Testis (tissue), 3 donors: ENCODE results near the gene R3HDM2. TPM values are rescaled to one million over a fixed set of nuclear protein-coding genes. Genes with fewer than 3 reads are reported as not detected.

Experiments
- DNase-seq: peaks from one replicate; pipeline ENCODE4 v3.0.0-alpha.2; 2019
- H3K27ac ChIP-seq, 2 donors: fragments of 200-600 bp; sonication (generic); one replicate each; pipeline ENCODE4 v1.5.1; 2019
- H3K27me3 ChIP-seq: fragments of 200-600 bp; sonication (generic); one replicate; pipeline ENCODE4 v1.5.1; 2019
- H3K36me3 ChIP-seq: fragments of 200-600 bp; sonication (generic); one replicate; pipeline ENCODE4 v1.5.1; 2017; ENCODE audit warnings: low read depth; ENCODE audit errors: missing control alignments
- H3K4me1 ChIP-seq: fragments of 200-600 bp; sonication (generic); one replicate; pipeline ENCODE4 v1.5.1; 2019
- H3K4me3 ChIP-seq, 2 donors: fragments of 200-600 bp; sonication (generic); one replicate each; pipeline ENCODE4 v1.5.1; 2017 to 2019
- H3K9me3 ChIP-seq: fragments of 200-600 bp; sonication (generic); one replicate; pipeline ENCODE4 v1.5.1; 2017
- POLR2A ChIP-seq: fragments of 450-650 bp; IDR thresholded peaks from one replicate; pipeline ENCODE4 v1.6.1; 2017; ENCODE audit warnings: antibody characterized with exemption, mild to moderate bottlenecking, moderate library complexity
- WGBS, 2 donors: methylation state at CpG; one replicate each; pipeline ENCODE4 v1.1.5; 2018; 5-methylcytosine and 5-hydroxymethylcytosine counted together
- intact Hi-C: fragments of 100-400 bp; cut with DNase I; formaldehyde crosslinking; loops from one replicate; pipeline ENCODE4 v1.15.1; 2023; ENCODE audit warnings: low total_unique reads
- polyA plus RNA-seq: library from polyadenylated mRNA; stranded (reverse); fragments of 350-450 nt; fragmentation: Illumina TruSeq; extraction: RNeasy Lipid Tissue Mini Kit (QIAGEN cat#74804); gene quantifications from one replicate; pipeline ENCODE4 v1.2.3, GENCODE V29; 2014; ENCODE audit warnings: low read depth, low replicate concordance; ENCODE audit not compliant: insufficient read depth
- total RNA-seq, 2 donors: library from RNA; depleted of rRNA; stranded (reverse); fragments of >200 nt; gene quantifications; one replicate each; pipeline ENCODE4 v1.2.3, GENCODE V29; 2016
- TF ChIP-seq, protein P1 (sequence below), 3 experiments: fragments of 450-650 bp in 2 of 3; fragments of 200-600 bp in 1 of 3; sonication (generic) in 1 of 3; IDR thresholded peaks; one replicate each; pipeline ENCODE4 v1.5.1; 2016 to 2019; ENCODE audit warnings: antibody characterized with exemption in 3 of 3, mild to moderate bottlenecking in 2 of 3, moderate library complexity in 1 of 3

The R3HDM2 gene
- total and polyA plus RNA-seq, 3 donors from 2014 or later = 54.6 to 93.9 (median 92.0) TPM

DNA sequence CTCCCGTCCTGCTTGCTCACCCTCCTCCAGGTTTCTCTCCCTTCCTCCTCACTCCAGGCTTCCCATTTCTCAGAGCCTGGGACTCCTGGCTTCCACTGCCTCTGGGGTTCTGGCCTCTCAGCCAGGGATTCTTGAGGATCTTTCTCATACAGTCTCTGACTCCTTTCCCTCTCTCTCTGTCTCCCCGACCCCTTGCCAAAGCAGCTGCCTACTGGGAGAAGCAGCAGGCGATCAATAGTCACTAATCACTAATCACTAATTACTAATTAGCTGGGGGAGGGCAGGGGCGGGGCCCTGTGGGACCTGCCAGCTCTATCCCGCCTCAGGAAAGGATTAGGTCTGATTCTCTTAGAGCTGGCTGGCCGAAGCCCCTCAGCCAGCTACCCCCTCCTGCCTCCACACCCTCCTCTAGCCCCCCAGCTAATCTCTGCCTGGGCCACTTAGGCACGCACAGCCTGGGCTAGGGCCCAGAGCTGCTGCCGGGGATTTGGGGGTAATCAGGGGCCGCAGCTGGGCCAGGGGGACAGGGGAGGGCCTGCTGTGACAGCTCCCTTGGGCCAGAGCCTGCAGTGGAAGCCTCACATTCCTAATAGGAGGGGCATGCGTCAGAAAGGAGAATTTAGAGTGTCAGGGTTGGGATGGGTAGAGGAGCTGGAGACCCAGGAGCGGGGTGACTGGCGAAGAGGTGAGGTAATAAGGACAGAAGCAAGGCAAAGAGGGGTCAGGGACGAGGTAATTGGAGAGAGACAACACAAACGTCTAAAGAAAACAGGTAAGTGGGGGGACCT lies 211.4 kb downstream of the R3HDM2 start:
- intact Hi-C loops = no loop called here
- Histone ChIP-seq H3K4me1 (peaks cover 15% of the 10 kb centered on the region), H3K4me3 (no peak overlapping the region), H3K36me3 (no peaks in the 10 kb centered on the region), H3K9me3 (no peaks in the 10 kb centered on the region), H3K27me3 (no peaks in the 10 kb centered on the region), H3K27ac (no peak overlapping the region)
- 70 to 72% methylated on average over 14 of the region's 14 CpGs for WGBS, 2 donors
- DNase-seq = no peak
- no peak for TF ChIP-seq POLR2A

- intact Hi-C loops = no loop called here
- no peaks in the 10 kb centered on the region for H3K9me3 ChIP-seq
- DNase-seq = no peak
- H3K27ac ChIP-seq = no peak overlapping the region
- WGBS, 2 donors = 77 to 80% methylated on average over 5 of the region's 5 CpGs
- H3K4me3 ChIP-seq = no peak overlapping the region
- peaks cover 20% of the 10 kb centered on the region for H3K4me1 ChIP-seq
- TF ChIP-seq POLR2A = no peak
- TF ChIP-seq, protein P1, sequence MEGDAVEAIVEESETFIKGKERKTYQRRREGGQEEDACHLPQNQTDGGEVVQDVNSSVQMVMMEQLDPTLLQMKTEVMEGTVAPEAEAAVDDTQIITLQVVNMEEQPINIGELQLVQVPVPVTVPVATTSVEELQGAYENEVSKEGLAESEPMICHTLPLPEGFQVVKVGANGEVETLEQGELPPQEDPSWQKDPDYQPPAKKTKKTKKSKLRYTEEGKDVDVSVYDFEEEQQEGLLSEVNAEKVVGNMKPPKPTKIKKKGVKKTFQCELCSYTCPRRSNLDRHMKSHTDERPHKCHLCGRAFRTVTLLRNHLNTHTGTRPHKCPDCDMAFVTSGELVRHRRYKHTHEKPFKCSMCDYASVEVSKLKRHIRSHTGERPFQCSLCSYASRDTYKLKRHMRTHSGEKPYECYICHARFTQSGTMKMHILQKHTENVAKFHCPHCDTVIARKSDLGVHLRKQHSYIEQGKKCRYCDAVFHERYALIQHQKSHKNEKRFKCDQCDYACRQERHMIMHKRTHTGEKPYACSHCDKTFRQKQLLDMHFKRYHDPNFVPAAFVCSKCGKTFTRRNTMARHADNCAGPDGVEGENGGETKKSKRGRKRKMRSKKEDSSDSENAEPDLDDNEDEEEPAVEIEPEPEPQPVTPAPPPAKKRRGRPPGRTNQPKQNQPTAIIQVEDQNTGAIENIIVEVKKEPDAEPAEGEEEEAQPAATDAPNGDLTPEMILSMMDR (IDR thresholded peaks at IDR 0.05) = no peak
- H3K27me3 ChIP-seq = no peaks in the 10 kb centered on the region
- H3K36me3 ChIP-seq = no peaks in the 10 kb centered on the region
These were observed 212.6 kb downstream of the R3HDM2 start for GRCh38 chr12:57218030-57218853.

DNA sequence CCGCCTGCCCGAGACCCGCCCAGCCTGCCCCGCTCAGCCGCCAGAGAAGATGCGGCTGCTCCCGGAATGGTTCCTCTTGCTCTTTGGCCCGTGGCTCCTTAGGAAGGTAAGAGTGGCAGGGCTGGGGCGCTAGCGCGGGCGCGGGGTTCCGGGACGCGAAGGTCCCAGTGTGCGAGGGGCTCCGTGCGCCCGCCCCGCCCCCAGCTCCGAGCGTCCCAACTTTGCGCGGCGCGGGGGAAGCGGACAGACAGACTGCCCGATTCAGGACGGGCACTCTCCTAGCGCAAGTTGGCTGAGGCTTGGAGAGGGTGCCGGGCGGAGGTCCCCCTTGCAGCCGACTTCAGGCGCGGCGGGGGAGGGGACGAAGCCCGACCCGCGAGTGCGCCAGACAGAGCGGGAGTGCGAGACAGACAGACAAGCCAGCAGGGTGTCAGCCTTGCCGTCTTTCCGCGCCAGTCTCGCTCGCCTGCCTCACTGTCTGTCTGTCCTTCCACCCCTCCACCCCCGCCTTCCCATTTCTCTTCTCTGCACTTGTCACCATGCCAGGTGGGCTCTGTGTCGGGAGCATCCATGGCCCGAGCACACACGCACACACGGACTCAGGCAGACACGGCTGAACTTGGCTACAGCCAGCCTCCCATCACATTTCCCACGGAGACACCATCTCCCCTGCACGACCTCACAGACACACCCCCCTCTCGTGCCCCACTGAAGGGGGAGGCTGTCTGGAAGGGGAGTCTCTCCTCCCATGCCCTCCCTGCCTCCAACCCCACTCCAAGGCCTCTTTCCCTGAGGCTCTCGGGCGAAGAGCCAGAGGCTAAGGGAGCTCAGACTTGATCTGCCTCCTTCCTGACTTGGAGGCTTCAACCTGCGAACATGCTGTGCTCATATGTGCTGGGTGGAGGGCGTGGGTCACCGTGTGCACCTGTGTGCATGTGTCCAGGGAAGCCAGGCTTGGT lies 213.6 kb downstream of the R3HDM2 start:
- no peaks in the 10 kb centered on the region for H3K27me3 ChIP-seq
- H3K27ac ChIP-seq = no peak overlapping the region
- intact Hi-C loops = no loop called here
- TF ChIP-seq, protein P1 (IDR thresholded peaks at IDR 0.05) = no peak
- DNase-seq = peak; percentile 42
- 2 to 7% methylated on average over 22 to 43 of the region's 63 CpGs for WGBS, 2 donors
- no peaks in the 10 kb centered on the region for H3K36me3 ChIP-seq
- peak overlapping the region; percentile 32 to 61 for H3K4me3 ChIP-seq
- H3K9me3 ChIP-seq = no peaks in the 10 kb centered on the region
- peaks cover 27% of the 10 kb centered on the region for H3K4me1 ChIP-seq

DNA sequence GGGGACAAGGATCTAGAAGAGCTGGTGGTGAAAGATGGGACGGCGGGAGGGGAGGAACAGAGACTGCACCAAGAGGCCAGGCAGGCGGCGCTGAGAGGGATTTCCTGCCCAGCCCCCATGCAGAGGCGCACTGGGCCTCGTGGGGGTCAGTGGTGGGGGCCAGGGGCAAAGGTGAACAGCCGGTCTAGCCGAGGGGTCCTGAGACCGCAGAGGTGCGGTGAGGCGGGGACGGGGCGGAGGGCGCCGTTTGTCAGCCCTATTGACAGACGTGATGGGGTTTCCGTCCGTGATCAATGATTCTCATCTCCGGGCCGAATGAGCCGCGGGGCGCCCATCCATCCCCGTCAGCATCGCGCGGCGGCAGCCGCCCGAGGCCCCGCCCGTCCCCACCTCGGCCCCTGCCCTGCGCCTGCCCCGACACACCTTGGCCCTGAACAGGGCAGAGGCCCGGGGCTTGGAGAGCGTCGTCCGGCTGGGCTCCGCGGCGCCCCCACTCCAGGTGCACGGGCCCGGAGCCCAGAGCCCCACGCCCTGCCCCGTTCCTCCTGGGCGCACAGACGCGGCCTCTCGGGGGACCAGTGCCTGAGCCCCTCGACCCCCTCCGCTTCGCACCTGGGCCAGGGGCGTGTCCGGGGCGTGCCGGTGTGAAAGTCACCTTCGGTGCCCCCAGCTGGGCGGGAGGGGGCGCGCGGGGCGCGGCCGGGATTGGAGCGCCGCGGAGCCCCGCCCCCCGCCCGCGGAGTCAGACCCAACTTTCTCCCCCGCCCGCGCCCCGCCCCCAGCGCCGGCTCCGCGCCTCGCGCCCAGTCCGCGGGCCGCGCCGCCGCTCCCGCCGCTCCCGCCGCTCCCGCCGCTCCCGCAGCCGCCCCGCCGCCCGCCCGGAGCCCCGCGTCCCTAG lies 214.6 kb downstream of the R3HDM2 start, which contains the start of gene NXPH4:
Gene NXPH4 (plus strand): TSS at position 781 of the 898 bp plus-strand sequence. CDS start 176 bp downstream, outside the sequence.
- intact Hi-C loops = no loop called here
- Histone ChIP-seq H3K4me1 (peaks cover 27% of the 10 kb centered on the region), H3K27ac (no peak within 1 kb of the TSS), H3K4me3 (peak within 1 kb of the TSS; percentile 42 to 61), H3K36me3 (no peaks in the 10 kb centered on the region), H3K27me3 (no peaks in the 10 kb centered on the region), H3K9me3 (no peaks in the 10 kb centered on the region)
- DNase-seq = no peak
- 2 to 3% methylated on average over 6 to 29 of the region's 102 CpGs for WGBS, 2 donors
- TF ChIP-seq POLR2A = no peak
- TF ChIP-seq, protein P1 (IDR thresholded peaks at IDR 0.05) = no peak
